ENCODE measurements around the gene TOB2.

DNA sequence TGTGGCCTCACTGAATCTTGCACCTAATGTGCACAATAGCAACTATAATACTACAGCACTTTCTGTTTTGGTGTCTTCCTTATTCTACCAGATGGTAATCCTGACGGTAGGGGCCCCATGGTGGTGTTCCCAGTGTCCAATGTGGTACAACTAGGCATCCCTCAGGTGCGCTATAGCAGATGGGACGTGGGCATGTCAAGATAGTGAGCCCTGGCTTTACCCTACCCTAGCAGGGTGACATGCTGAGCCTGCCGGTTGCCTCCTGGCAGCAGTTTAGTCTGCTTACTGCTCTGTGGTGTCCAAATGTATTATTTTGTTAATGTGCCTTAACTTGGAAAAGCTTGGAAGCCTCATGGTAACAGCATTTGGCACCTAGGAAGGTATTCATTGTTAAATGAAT is 41.5 kb upstream of the TOB2 start:
- TF ChIP-seq, protein P1, sequence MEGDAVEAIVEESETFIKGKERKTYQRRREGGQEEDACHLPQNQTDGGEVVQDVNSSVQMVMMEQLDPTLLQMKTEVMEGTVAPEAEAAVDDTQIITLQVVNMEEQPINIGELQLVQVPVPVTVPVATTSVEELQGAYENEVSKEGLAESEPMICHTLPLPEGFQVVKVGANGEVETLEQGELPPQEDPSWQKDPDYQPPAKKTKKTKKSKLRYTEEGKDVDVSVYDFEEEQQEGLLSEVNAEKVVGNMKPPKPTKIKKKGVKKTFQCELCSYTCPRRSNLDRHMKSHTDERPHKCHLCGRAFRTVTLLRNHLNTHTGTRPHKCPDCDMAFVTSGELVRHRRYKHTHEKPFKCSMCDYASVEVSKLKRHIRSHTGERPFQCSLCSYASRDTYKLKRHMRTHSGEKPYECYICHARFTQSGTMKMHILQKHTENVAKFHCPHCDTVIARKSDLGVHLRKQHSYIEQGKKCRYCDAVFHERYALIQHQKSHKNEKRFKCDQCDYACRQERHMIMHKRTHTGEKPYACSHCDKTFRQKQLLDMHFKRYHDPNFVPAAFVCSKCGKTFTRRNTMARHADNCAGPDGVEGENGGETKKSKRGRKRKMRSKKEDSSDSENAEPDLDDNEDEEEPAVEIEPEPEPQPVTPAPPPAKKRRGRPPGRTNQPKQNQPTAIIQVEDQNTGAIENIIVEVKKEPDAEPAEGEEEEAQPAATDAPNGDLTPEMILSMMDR (IDR thresholded peaks at IDR 0.05; ENCODE audit: low read depth, low read length) = no peak
- TF ChIP-seq EZH2phosphoT487 (IDR thresholded peaks at IDR 0.05; ENCODE audit: low read depth) = no peak

Data from OCI-LY3 (cell line).